GM10248 (cell line): ENCODE results near the gene ENTHD1.
"Not testable (repeated sequence)": the region's sequence is repeated elsewhere in the genome, so short reads cannot be mapped to it uniquely, and the experiment has no call there.

Experiments used
- CTCF ChIA-PET: fragments of 300-600 bp; sonication (Branson Sonifier 250); formaldehyde crosslinking; extraction: SDS; loops from one replicate; lab custom pipeline; 2021; ENCODE audit warnings: antibody characterized with exemption; lab: Yijun Ruan, JAX
- POLR2A ChIA-PET: fragments of 350-650 bp; sonication (Branson Sonifier 250); formaldehyde crosslinking; extraction: SDS; loops from one replicate; lab custom pipeline; 2020; ENCODE audit warnings: antibody characterized with exemption; lab: Yijun Ruan, JAX
- DNase-seq: peaks from one replicate; pipeline ENCODE4 v3.0.0; 2012; ENCODE audit errors: extremely low spot score
- CTCF ChIP-seq: IDR thresholded peaks from 2 replicates; pipeline ENCODE4 v1.5.1; 2012; ENCODE audit warnings: mild to moderate bottlenecking, low read depth; ENCODE audit errors: extremely low read depth, missing control alignments, control extremely low read depth

The ENTHD1 gene

GRCh38 chr22:39897841-39898240, 4.3 kb upstream of the ENTHD1 start:
- no peak for DNase-seq
- ChIA-PET CTCF (interaction anchor here (1.2 kb wide), 1 partner anchor 39 kb away, joined by 3 read pairs; no protein-coding TSS in a partner anchor), POLR2A (no interaction called here)
- no peak for TF ChIP-seq CTCF

GRCh38 chr22:39896313-39896996, 2.9 kb upstream of the ENTHD1 start:
- POLR2A ChIA-PET, result no interaction called here
- no peak for TF ChIP-seq CTCF
- CTCF ChIA-PET, result interaction anchor here (0.7 to 1.4 kb wide), 6 partner anchors 9 to 87 kb away, joined by 3 to 4 read pairs (median 3); no protein-coding TSS in a partner anchor
- DNase-seq, result no peak

- POLR2A ChIA-PET, result no interaction called here
- CTCF ChIA-PET, result interaction anchor here (1.2 to 1.4 kb wide), 2 partner anchors 25 to 86 kb away, joined by 3 read pairs; no protein-coding TSS in a partner anchor
- no peak for DNase-seq
- TF ChIP-seq CTCF, result no peak
These were observed 2.1 kb upstream of the ENTHD1 start for GRCh38 chr22:39895682-39896081.

- no peak for TF ChIP-seq CTCF
- CTCF ChIA-PET, result interaction anchor here (1.2 kb wide), 1 partner anchor 11 kb away, joined by 3 read pairs; no protein-coding TSS in a partner anchor
- POLR2A ChIA-PET, result no interaction called here
- no peak for DNase-seq
These were observed 1.1 kb upstream of the ENTHD1 start for GRCh38 chr22:39894554-39895092.

GRCh38 chr22:39889924-39890323, 3.6 kb downstream of the ENTHD1 start:
- DNase-seq, POLR2A ChIA-PET: not testable (repeated sequence)
- CTCF ChIA-PET, result interaction anchor here (1.3 to 1.9 kb wide), 3 partner anchors 9 to 43 kb away, joined by 3 to 5 read pairs (median 4); no protein-coding TSS in a partner anchor

GRCh38 chr22:39883057-39883456, 10.5 kb downstream of the ENTHD1 start:
- DNase-seq, result no peak
- ChIA-PET CTCF (no interaction called here), POLR2A (no interaction called here)
- no peak for TF ChIP-seq CTCF

- CTCF ChIA-PET, result interaction anchor here (1.9 kb wide), 1 partner anchor 12 kb away, joined by 5 read pairs; no protein-coding TSS in a partner anchor
- no peak for DNase-seq
- no peak for TF ChIP-seq CTCF
- POLR2A ChIA-PET, result no interaction called here
These were observed 12.8 kb downstream of the ENTHD1 start for GRCh38 chr22:39880722-39881121.
